Urinary bladder (tissue), 4 donors: ENCODE results near the gene RNF150. TPM values are rescaled to one million over a fixed set of nuclear protein-coding genes. Genes with fewer than 3 reads are reported as not detected.
"Not testable (repeated sequence)": the region's sequence is repeated elsewhere in the genome, so short reads cannot be mapped to it uniquely, and the experiment has no call there.

ENCODE experiments used
- DNase-seq: peaks from one replicate; pipeline ENCODE4 v3.0.0-alpha.2; 2015; ENCODE audit errors: extremely low spot score
- H3K27ac ChIP-seq: one replicate; pipeline ENCODE4 v1.5.1; 2013; ENCODE audit warnings: low read depth, mild to moderate bottlenecking, moderate library complexity
- H3K36me3 ChIP-seq: one replicate; pipeline ENCODE4 v1.6.1; 2013; ENCODE audit warnings: mild to moderate bottlenecking, moderate library complexity; ENCODE audit not compliant: insufficient read depth
- H3K4me1 ChIP-seq: one replicate; pipeline ENCODE4 v1.6.1; 2013; ENCODE audit warnings: mild to moderate bottlenecking, moderate library complexity; ENCODE audit not compliant: insufficient read depth
- H3K4me3 ChIP-seq: one replicate; pipeline ENCODE4 v1.5.1; 2013; ENCODE audit warnings: low read depth, low read length
- WGBS: extraction: QIAGEN DNeasy Blood & Tissue Kit; methylation state at CpG from one replicate; pipeline ENCODE4 v1.1.7; 2013; 5-methylcytosine and 5-hydroxymethylcytosine counted together
- polyA plus RNA-seq: library from polyadenylated mRNA; stranded (reverse); fragments of 200-250 nt; gene quantifications from one replicate; pipeline ENCODE4 v1.2.3, GENCODE V29; 2013
- total RNA-seq: library from RNA; depleted of rRNA; stranded (reverse); fragments of >200 nt; gene quantifications from one replicate; pipeline ENCODE4 v1.2.3, GENCODE V29; 2014
- donor health status: healthy with polysubstance abuse.
- donor health status: healthy.

The RNF150 gene
- total and polyA plus RNA-seq, 2 donors: 13.2 to 41.3 TPM

DNA sequence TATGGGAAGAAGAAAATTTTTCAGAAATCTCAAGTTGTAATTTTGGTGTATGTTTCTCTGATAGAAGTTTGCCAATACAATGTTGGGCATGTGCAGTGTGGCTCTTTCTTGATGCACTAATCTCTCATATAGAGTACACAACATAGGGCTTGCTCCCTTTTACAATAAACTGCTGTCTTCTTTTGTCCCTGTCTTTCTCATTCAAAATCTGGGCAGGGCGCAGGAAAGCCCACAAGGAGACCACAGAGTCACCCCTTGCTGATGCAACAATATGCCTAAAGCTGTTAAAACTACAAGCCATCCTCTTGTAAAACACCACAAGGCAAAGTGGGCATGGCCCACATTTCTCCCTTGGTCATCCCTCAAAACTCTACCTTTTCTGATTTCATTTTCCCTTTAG lies 313.7 kb downstream of the RNF150 start:
- no peak for DNase-seq
- Histone ChIP-seq H3K36me3 (no peaks in the 10 kb centered on the region), H3K4me3 (no peak overlapping the region), H3K4me1 (no peaks in the 10 kb centered on the region), H3K27ac (no peak overlapping the region)
- WGBS: 95% methylated on average over 1 of the region's 1 CpG

GRCh38 chr4:140818433-140818832 lies 314.8 kb downstream of the RNF150 start:
- Histone ChIP-seq H3K27ac (no peak overlapping the region), H3K4me1 (no peaks in the 10 kb centered on the region), H3K4me3 (no peak overlapping the region), H3K36me3 (no peaks in the 10 kb centered on the region)
- DNase-seq: no peak
- 98% methylated on average over 1 of the region's 1 CpG for WGBS

- 86% methylated on average over 5 of the region's 5 CpGs for WGBS
- DNase-seq: no peak
- Histone ChIP-seq H3K4me3 (no peak overlapping the region), H3K4me1 (no peaks in the 10 kb centered on the region), H3K27ac (no peak overlapping the region), H3K36me3 (no peaks in the 10 kb centered on the region)
Observed at GRCh38 chr4:140816806-140817510, 316.3 kb downstream of the RNF150 start.

- DNase-seq: no peak
- Histone ChIP-seq H3K27ac (no peak overlapping the region), H3K36me3 (no peaks in the 10 kb centered on the region), H3K4me3 (no peak overlapping the region), H3K4me1 (no peaks in the 10 kb centered on the region)
- 62% methylated on average over 2 of the region's 2 CpGs for WGBS
Observed at GRCh38 chr4:140813804-140814203, 319.5 kb downstream of the RNF150 start.

DNA sequence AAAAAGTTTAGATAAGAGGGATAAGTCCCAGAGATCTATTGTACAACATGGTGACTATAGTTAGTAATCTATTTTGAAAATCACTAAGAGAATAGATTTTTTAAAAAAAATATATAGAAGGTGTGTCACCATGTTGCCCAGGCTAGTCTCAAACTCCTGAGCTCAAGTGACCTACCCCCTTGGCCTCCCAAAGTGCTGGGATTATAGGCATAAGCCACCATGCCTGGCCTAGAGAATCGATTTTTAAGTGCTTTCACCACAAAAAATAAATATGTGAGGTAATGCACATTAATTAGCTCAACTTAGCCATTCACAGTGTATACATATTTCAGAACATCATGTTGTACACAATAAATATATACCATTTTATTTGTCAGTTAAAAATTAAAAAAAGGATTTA lies 320.4 kb downstream of the RNF150 start:
- WGBS: 58% methylated on average over 1 of the region's 1 CpG
- H3K36me3 ChIP-seq: no peaks in the 10 kb centered on the region
- H3K27ac ChIP-seq: no peak overlapping the region
- DNase-seq: no peak
- no peak overlapping the region for H3K4me3 ChIP-seq
- H3K4me1 ChIP-seq: no peaks in the 10 kb centered on the region

DNA sequence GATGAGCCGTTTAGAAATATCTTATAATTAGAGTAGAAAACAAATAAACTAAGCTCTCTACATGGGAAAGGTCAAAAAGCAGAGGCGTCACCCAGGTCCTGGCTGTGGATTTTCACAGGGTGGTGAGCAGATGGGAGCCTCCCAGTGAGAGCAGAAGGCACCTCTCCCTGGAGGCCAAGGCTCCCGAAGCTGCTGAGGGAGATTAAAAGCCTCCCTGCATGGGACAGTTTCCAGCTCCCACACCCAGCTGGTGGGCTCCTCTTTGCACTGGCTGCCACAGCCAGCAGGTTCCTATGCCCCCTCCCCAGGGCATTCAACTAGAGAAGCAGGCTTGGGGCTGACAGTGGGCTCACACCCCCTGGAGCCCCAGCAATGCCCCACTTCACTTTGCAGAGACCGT lies 321.8 kb downstream of the RNF150 start:
- Histone ChIP-seq H3K4me3 (no peak overlapping the region), H3K36me3 (no peaks in the 10 kb centered on the region), H3K27ac (no peak overlapping the region), H3K4me1 (no peaks in the 10 kb centered on the region)
- WGBS: 88% methylated on average over 4 of the region's 4 CpGs
- no peak for DNase-seq

DNA sequence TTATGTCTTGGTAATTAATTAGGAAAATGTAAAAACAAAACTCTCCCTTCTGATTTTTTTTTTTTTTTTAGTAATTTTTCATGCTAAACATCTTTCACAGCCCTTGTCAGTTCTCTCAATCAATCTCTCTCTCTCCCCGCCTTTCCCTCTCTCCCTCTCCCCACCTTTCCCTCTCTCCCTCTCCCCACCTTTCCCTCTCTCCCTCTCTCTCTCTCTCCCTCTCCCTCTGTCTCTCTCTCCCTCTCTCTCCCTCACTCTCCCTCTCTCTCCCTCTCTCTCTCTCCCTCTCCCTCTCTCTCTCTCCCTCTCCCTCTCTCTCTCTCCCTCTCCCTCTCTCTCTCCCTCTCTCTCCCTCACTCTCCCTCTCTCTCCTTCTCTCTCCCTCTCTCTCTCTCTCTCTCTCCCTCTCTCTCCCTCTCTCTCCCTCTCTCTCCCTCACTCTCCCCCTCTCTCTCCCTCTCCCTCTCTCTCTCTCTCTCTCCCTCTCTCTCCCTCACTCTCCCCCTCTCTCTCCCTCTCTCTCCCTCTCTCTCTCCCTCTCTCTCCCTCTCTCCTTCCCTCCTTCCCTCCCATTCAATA lies 322.6 kb downstream of the RNF150 start:
- DNase-seq, H3K36me3 ChIP-seq, H3K27ac ChIP-seq, H3K4me1 ChIP-seq, H3K4me3 ChIP-seq: not testable (repeated sequence)
- 100% methylated on average over 1 of the region's 1 CpG for WGBS

Other genes starting within 250 kb of the RNF150 start
- gene ZNF330, start 87.4 kb upstream of the RNF150 start, total RNA-seq: 36.1 TPM
- gene ZNF330, start 87.4 kb upstream of the RNF150 start, polyA plus RNA-seq: 49.9 TPM